Stimulated activated CD4-positive, alpha-beta T cell treated with anti-CD3 and anti-CD28 coated beads, Interleukin-1b, Interleukin-23, amount 100 ng/mL, for 1 hour (primary cell): ENCODE measurements around the gene PAX5.

ENCODE experiments used
- DNase-seq, 2 donors: peaks; one replicate each; pipeline ENCODE4 v3.0.0-alpha.2; 2020; ENCODE audit warnings: low read depth in 2 of 2

The PAX5 gene

DNA sequence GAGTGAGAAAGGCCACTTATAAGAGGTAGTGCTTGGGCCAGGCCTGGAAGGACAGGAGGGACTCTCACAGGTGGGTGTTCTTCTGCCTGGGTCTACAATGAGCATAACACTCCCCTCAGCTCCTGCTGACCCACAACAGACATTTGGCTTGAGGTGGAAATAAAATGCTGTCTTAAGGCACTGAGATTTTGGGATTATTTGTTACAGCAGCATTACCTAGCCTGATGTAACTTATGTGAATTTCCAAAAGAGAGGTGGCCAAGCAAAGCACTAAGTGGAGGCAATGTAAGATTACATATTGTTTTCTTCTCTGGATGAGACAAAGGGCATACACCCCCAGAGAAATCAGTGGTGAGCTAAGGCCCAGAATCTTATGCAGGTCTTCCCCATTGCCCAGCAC lies 221.5 kb downstream of the PAX5 start:
- no peak for DNase-seq

GRCh38 chr9:36808251-36808650 lies 225.8 kb downstream of the PAX5 start:
- DNase-seq, result no peak

- DNase-seq, result no peak
These were observed 230.1 kb downstream of the PAX5 start for GRCh38 chr9:36803961-36804360.

DNA sequence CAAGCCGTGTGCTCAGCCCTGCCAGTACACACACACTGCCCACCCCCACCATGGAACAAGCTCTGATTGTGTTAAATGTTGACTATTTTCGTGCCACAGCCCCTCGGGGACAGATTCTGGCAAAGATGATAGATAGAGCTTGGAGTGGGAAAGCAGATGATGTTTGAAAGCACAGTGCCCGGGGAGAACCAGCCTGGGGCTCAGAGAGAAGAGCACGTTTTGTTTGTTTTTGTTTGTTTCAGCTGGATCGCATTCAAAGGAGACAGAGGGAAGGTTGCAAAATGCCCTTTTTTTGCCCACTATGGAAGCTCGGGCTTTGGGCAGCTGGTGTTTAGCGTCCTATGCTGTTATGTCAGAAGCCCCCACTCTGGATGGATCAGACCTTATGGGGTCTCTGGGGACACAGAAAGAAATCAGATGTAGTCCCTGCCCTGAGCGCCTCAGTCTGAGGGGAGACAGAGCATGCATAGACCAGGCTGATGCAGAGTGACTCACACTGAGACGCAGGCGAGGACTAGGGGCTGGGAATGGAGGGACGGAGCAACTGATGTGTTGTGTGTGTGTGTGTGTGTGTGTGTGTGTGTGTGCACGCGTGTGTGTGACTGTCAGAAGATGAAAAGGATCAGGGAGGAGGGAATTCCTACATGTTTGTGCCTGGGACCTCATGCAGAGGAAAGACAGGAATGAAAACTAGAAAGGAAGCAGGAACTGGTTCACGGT lies 231.7 kb downstream of the PAX5 start:
- DNase-seq, result no peak

DNA sequence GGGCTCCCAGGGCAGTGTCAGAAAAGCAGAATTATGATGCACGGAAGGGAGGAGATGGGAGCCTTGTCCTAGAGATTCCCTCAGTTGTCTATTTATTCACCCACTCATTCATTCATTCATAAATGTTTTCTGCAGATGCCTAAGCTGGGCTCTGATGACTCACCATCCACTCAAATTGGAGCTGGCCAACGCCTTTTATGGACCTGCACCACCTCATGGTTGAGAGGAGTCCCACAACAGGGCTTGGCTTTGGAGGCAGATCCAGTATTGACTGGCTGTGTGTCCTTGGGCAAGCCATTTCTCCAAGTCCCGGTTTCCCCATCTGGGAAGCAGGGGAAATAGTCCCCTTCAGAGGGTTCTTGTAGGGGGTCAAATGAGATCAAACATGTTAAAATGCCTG lies 233.6 kb downstream of the PAX5 start:
- no peak for DNase-seq

DNA sequence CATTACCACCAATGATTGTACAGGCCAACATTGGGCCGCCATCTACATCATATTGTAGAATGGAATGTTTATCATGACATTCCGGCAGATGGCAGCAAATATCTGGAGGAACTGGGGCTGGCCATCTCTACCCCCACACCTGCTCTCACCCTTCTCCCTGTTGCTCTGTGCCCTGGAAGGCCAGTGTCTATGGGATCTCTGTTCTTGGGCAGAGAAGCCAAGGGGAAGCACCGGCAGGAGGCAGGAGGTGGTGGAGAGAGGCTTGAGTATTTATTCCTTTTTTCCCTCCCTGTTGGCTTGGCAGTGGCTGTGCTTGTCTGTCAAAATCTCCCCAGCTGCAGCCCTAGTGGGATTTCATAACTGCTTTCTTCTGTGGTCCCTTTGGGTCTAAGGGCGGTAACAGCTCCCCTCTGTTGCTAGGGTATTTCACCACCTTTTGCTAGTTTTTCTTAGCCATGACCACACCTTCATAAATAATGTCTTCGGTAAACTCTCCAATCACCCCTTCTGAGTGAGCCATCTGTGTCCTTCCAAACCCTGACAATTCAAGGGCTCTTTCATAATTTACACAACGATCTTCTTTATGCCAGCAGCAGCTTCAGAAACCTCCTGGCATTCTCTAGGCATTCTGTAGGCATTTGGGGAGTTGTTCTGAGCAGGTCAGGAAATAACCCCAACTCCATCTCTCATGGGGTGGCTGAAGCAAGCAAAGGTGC lies 235.6 kb downstream of the PAX5 start:
- DNase-seq, result no peak

DNA sequence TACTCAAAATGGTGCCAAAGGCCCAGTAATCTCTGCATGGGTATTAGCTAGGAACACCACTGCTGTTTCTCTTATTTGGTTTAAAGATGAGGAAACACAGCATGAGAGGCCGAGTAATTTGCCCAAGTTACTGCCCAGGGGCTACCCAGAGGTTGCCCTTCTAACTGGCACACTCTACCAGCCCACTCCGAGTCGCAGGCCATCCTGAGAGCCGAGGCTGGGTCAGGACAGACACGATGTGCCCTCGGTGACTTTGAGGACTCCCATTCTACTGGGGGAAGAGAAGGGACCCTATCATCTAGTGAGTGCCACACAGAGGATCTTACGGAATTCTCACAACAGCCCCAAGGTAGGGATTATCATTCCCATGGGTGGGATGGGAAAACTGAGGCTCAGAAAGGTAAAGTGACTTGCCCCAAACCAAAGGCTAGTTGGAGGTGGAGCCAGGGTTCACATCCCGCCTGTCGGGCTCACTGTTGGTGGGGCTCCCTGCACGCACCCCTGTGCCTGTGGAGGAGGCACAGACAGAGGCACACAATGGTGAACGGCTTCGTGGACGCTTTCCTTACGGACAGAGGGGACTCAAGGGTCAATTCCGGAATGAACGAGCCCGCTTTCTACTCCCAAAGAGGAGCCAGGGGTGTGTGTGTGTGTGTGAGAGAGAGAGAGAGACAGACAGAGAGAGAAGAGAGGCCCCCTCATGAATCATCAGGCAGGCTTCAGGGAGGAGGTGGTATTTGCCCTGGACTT lies 236.4 kb downstream of the PAX5 start:
- no peak for DNase-seq

DNA sequence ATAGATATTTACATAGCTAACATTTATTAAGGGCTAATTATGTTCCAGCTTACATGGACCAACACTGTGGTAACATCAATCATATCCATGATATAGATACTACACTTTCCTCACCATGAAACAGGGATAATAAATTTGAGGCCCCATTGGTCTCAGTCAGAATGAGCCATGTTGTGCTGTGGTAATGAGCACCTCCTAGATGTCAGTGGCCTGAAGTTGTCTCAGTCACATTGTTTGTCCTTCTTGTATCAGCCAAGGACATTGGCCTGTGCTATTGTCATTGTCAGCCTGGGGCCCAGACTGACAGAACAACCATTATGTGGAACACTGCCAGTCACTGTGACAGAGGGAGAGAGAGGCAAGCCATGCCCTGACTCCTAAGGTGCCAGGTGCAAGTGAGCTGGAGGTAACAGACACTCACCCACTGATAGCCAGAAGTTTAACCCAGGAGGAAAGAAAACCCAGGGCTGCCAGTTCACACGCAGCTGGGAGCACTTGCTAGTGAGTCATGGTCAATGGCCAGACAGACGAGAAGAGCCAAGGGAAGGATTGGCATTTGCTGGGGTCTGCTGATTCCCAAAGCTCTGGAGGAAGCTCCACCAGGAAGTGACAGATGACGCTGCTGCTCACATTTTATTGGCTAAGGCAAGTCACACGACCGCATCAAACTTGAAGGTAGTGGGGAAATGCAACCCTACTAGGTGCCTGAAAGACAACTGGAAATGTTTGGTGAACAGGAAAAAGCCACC lies 237.2 kb downstream of the PAX5 start:
- no peak for DNase-seq

GRCh38 chr9:36794461-36794860 lies 239.6 kb downstream of the PAX5 start:
- DNase-seq, result no peak

- DNase-seq, result no peak
These were observed 240.8 kb downstream of the PAX5 start for GRCh38 chr9:36793277-36793676.

GRCh38 chr9:36791222-36791950 lies 242.7 kb downstream of the PAX5 start:
- DNase-seq, result no peak

GRCh38 chr9:36789886-36790285 lies 244.2 kb downstream of the PAX5 start:
- no peak for DNase-seq

GRCh38 chr9:36788534-36788933 lies 245.5 kb downstream of the PAX5 start:
- no peak for DNase-seq

GRCh38 chr9:36787709-36788108 lies 246.4 kb downstream of the PAX5 start:
- DNase-seq, result no peak
